H1 (cell line): Measurements from ENCODE around the gene HADHA. TPM values are rescaled to one million over a fixed set of nuclear protein-coding genes. Genes with fewer than 3 reads are reported as not detected.

Experiments
- CTCF ChIA-PET: fragments of 300-600 bp; sonication (Branson Sonifier 250); formaldehyde crosslinking; loops from one replicate; lab custom pipeline; 2021; ENCODE audit not compliant: partially characterized antibody; lab: Charles Lee
- POLR2A ChIA-PET: fragments of 300-600 bp; sonication (Branson Sonifier 250); formaldehyde crosslinking; loops from one replicate; lab custom pipeline; 2021; ENCODE audit warnings: inconsistent platforms; ENCODE audit not compliant: partially characterized antibody; lab: Charles Lee
- DNase-seq, 2 experiments: peaks; one replicate each; pipeline versions ENCODE4 v3.0.0 to v3.0.0-alpha.2; 2010 to 2022; ENCODE audit warnings: low spot score in 2 of 2, low read depth in 1 of 2, mixed read lengths in 1 of 2
- FAIRE-seq: peaks from 2 replicates; lab custom pipeline; 2011; peaks lifted over from hg19 to GRCh38; lab: Jason Lieb, UNC
- H2AFZ ChIP-seq: 2 replicates; pipeline ENCODE4 v1.8.1; 2012; ENCODE audit warnings: low read length, inconsistent platforms
- H2AK5ac ChIP-seq: 2 replicates; pipeline ENCODE4 v1.6.1; 2013; ENCODE audit warnings: low read depth, low read length
- H2BK120ac ChIP-seq: replicated peaks from 2 replicates; pipeline ENCODE3; 2013; ENCODE audit warnings: low read depth, low read length, inconsistent platforms
- H2BK12ac ChIP-seq: 2 replicates; pipeline ENCODE4 v1.6.1; 2013; ENCODE audit warnings: low read depth, low read length
- H2BK15ac ChIP-seq: 2 replicates; pipeline ENCODE4 v1.6.1; 2013; ENCODE audit warnings: low read length
- H2BK20ac ChIP-seq: 2 replicates; pipeline ENCODE4 v1.6.1; 2013; ENCODE audit warnings: low read length
- H2BK5ac ChIP-seq: 2 replicates; pipeline ENCODE4 v1.6.1; 2013; ENCODE audit warnings: low read depth, low read length
- H3K14ac ChIP-seq: 2 replicates; pipeline ENCODE4 v1.6.1; 2013; ENCODE audit warnings: inconsistent platforms; ENCODE audit not compliant: insufficient read length
- H3K18ac ChIP-seq: 2 replicates; pipeline ENCODE4 v1.6.1; 2013; ENCODE audit warnings: low read length; ENCODE audit errors: extremely low read depth
- H3K23ac ChIP-seq: 2 replicates; pipeline ENCODE4 v1.6.1; 2013; ENCODE audit warnings: inconsistent platforms; ENCODE audit not compliant: insufficient read length
- H3K23me2 ChIP-seq: 2 replicates; pipeline ENCODE4 v1.6.1; 2013; ENCODE audit warnings: low read depth, low read length
- H3K27ac ChIP-seq: 2 replicates; pipeline ENCODE4 v1.6.1; 2011; ENCODE audit warnings: low read depth, low read length, inconsistent platforms
- H3K27me3 ChIP-seq, 4 experiments: replicated peaks in 1 of 4; 1 replicate in 1 of 4; 2 replicates in 3 of 4; pipeline versions ENCODE4 v1.6.1 to v1.8.1; 2011 to 2013; ENCODE audit warnings: low read length in 3 of 4, mild to moderate bottlenecking in 3 of 4, inconsistent platforms in 2 of 4, mixed read lengths in 2 of 4, moderate library complexity in 1 of 4; ENCODE audit not compliant: control insufficient read depth in 3 of 4, insufficient read depth in 3 of 4; ENCODE audit errors: extremely low read depth in 1 of 4
- H3K36me3 ChIP-seq, 4 experiments: 2 replicates each; pipeline versions ENCODE4 v1.6.1 to v1.8.1; 2011 to 2013; ENCODE audit warnings: mild to moderate bottlenecking in 4 of 4, low read length in 3 of 4, moderate library complexity in 2 of 4, control low read depth in 1 of 4, inconsistent platforms in 1 of 4; ENCODE audit not compliant: insufficient read depth in 4 of 4, control insufficient read depth in 2 of 4
- H3K4ac ChIP-seq: replicated peaks from 2 replicates; pipeline ENCODE3; 2013; ENCODE audit warnings: low read length, low read depth, mixed read lengths, inconsistent platforms; ENCODE audit not compliant: insufficient read length
- H3K4me1 ChIP-seq, 4 experiments: replicated peaks in 1 of 4; 1 replicate in 1 of 4; 2 replicates in 3 of 4; pipeline versions ENCODE4 v1.6.1 to v1.8.1; 2011 to 2013; ENCODE audit warnings: low read length in 3 of 4, inconsistent platforms in 2 of 4, mixed read lengths in 1 of 4; ENCODE audit not compliant: insufficient read depth in 4 of 4, control insufficient read depth in 3 of 4
- H3K4me2 ChIP-seq, 2 experiments: 2 replicates each; pipeline versions ENCODE4 v1.6.1 to v1.8.1; 2011 to 2013; ENCODE audit warnings: low read depth in 2 of 2, low read length in 2 of 2, control low read depth in 1 of 2, inconsistent platforms in 1 of 2, mild to moderate bottlenecking in 1 of 2; ENCODE audit not compliant: insufficient read depth in 1 of 2
- H3K4me3 ChIP-seq, 4 experiments: fragments of 200-600, 300-600 bp in 1 of 4; sonication (generic), shearing (Covaris generic), sonication (Bioruptor Twin) in 1 of 4; 2 replicates each; pipeline versions ENCODE4 v1.5.1 to v1.8.1; 2011 to 2016; ENCODE audit warnings: low read length in 4 of 4, low read depth in 3 of 4, control low read depth in 2 of 4, inconsistent platforms in 2 of 4, mild to moderate bottlenecking in 2 of 4, mixed read lengths in 1 of 4, moderate library complexity in 1 of 4; ENCODE audit not compliant: insufficient read depth in 2 of 4; ENCODE audit errors: extremely low read depth in 1 of 4
- H3K56ac ChIP-seq: replicated peaks from 2 replicates; pipeline ENCODE3; 2013; ENCODE audit warnings: low read depth, mild to moderate bottlenecking, mixed read lengths, low read length, inconsistent platforms; ENCODE audit not compliant: insufficient read length
- H3K79me1 ChIP-seq: 2 replicates; pipeline ENCODE4 v1.6.1; 2013; ENCODE audit warnings: low read depth, low read length, control low read depth
- H3K79me2 ChIP-seq, 2 experiments: 2 replicates each; pipeline versions ENCODE4 v1.6.1 to v1.8.1; 2012 to 2013; ENCODE audit warnings: low read length in 2 of 2, mild to moderate bottlenecking in 2 of 2, inconsistent platforms in 1 of 2; ENCODE audit not compliant: insufficient read depth in 2 of 2, control insufficient read depth in 1 of 2
- H3K9ac ChIP-seq, 4 experiments: replicated peaks in 1 of 4; 1 replicate in 1 of 4; 2 replicates in 3 of 4; pipeline versions ENCODE4 v1.6.1 to v1.8.1; 2011 to 2013; ENCODE audit warnings: low read depth in 3 of 4, low read length in 3 of 4, control low read depth in 2 of 4, mild to moderate bottlenecking in 2 of 4, moderate library complexity in 2 of 4, inconsistent platforms in 1 of 4; ENCODE audit errors: extremely low read depth in 1 of 4
- H3K9me3 ChIP-seq, 2 experiments: 2 replicates each; pipeline versions ENCODE4 v1.6.1 to v1.8.1; 2012 to 2013; ENCODE audit warnings: mild to moderate bottlenecking in 2 of 2, moderate library complexity in 2 of 2, control low read depth in 1 of 2, inconsistent platforms in 1 of 2, low read depth in 1 of 2, low read length in 1 of 2, mixed read lengths in 1 of 2; ENCODE audit not compliant: insufficient read depth in 2 of 2
- H4K20me1 ChIP-seq, 2 experiments: replicated peaks in 1 of 2; 2 replicates each; pipeline versions ENCODE3 to v1.8.1; 2011 to 2013; ENCODE audit warnings: inconsistent platforms in 2 of 2, low read length in 2 of 2, mild to moderate bottlenecking in 1 of 2; ENCODE audit not compliant: insufficient read depth in 2 of 2, control insufficient read depth in 1 of 2
- H4K5ac ChIP-seq: 2 replicates; pipeline ENCODE4 v1.6.1; 2013; ENCODE audit warnings: low read length, low read depth, mixed read lengths, inconsistent platforms; ENCODE audit not compliant: insufficient read length
- H4K8ac ChIP-seq: 2 replicates; pipeline ENCODE4 v1.8.0; 2013; ENCODE audit warnings: mild to moderate bottlenecking, moderate library complexity, low read length, inconsistent platforms; ENCODE audit not compliant: insufficient read depth; ENCODE audit errors: extremely low read depth
- H4K91ac ChIP-seq: replicated peaks from 2 replicates; pipeline ENCODE3; 2013; ENCODE audit warnings: low read length, mixed read lengths, inconsistent platforms; ENCODE audit not compliant: insufficient read length
- EP300 ChIP-seq, 2 experiments: IDR thresholded peaks; 1 replicate in 1 of 2; 2 replicates in 1 of 2; pipeline ENCODE4 v1.6.1; 2011 to 2012; ENCODE audit warnings: low read depth in 2 of 2, low read length in 2 of 2, mild to moderate bottlenecking in 2 of 2, borderline replicate concordance in 1 of 2, inconsistent platforms in 1 of 2, moderate library complexity in 1 of 2
- RFX5 ChIP-seq: IDR thresholded peaks from 2 replicates; pipeline ENCODE4 v1.6.1; 2011; ENCODE audit warnings: low read depth, low read length, improper control_type of control experiment, borderline replicate concordance
- WGBS, 2 experiments: shearing (Covaris generic) in 1 of 2; methylation state at CpG; one replicate each; pipeline versions ENCODE4 v1.1.6 to v1.1.7; 2013 to 2015; ENCODE audit warnings: low lambda C conversion rate in 2 of 2, mixed read lengths in 2 of 2, inconsistent platforms in 1 of 2, low coverage in 1 of 2, missing lambda C conversion rate in 1 of 2; ENCODE audit not compliant: insufficient replicate concordance in 2 of 2, insufficient coverage in 1 of 2, insufficient read length in 1 of 2; ENCODE audit errors: extremely low coverage in 1 of 2, missing lambda C conversion rate in 1 of 2; 5-methylcytosine and 5-hydroxymethylcytosine counted together
- polyA plus RNA-seq, 7 experiments: library from polyadenylated mRNA; depleted of rRNA in 3 of 7; stranded (reverse) in 5 of 7; unstranded in 2 of 7; fragments of >200 nt in 5 of 7; fragments of 200-250 nt in 2 of 7; gene quantifications; 1 replicate in 5 of 7; 2 replicates in 1 of 7; 4 replicates in 1 of 7; pipeline versions ENCODE4 v1.2.1 to v1.2.3, GENCODE V29; 2011 to 2013; ENCODE audit warnings: missing spikeins in 2 of 7, mixed read lengths in 2 of 7
- total RNA-seq: library from RNA; stranded (reverse); fragmentation: NEBNext Ultra II Directional; extraction: Animal tissue kit (Norgen Biotek cat#: 25700); gene quantifications from 2 replicates; pipeline ENCODE4 v1.2.1, GENCODE V29; 2021
- TF ChIP-seq, protein P1 (sequence below), 3 experiments: IDR thresholded peaks; 1 replicate in 2 of 3; 2 replicates in 1 of 3; pipeline versions ENCODE4 v1.5.1 to v1.6.1; 2011; ENCODE audit warnings: low read length in 3 of 3, mild to moderate bottlenecking in 3 of 3, inconsistent platforms in 2 of 3, low read depth in 1 of 3, moderate library complexity in 1 of 3; ENCODE audit not compliant: insufficient read depth in 1 of 3; ENCODE audit errors: control extremely low read depth in 1 of 3

The HADHA gene
- total and polyA plus RNA-seq, 2 of the 8 experiments (the other 6 are each of a cell fraction or from before 2014, with no cell fraction given) = 64.6 to 131 TPM

DNA sequence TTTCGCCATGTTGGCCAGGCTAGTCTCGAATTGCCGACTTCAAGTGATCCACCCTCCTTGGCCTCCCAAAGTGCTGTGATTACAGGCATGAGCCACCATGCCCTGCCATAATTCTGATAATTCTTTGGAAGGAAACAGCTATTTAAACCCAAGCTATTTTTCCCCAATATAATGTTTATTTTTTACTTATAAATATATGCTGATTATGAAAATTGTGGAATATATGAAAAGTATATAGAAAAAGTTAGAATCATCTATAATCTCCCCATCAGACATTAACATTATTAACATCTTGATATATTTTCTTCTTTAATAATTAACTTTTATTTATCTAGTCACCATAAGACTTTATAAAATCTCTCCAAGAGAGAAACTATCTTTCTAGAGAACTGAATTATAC lies 41.5 kb upstream of the HADHA start:
- H4K91ac ChIP-seq = no peak overlapping the region
- H4K20me1 ChIP-seq = no peaks in the 10 kb centered on the region
- no peaks in the 10 kb centered on the region; the same call in 1 of the 2 replicates for H3K79me1 ChIP-seq
- no peak overlapping the region for H2BK20ac ChIP-seq
- no peak for FAIRE-seq
- no peaks in the 10 kb centered on the region for H3K9me3 ChIP-seq
- no peaks in the 10 kb centered on the region for H3K79me2 ChIP-seq
- TF ChIP-seq EP300 (IDR thresholded peaks at IDR 0.05; ENCODE audit: borderline replicate concordance in 1 of 2, low read depth in 2 of 2, low read length in 2 of 2) = no peak
- TF ChIP-seq RFX5 = no peak
- TF ChIP-seq, protein P1, sequence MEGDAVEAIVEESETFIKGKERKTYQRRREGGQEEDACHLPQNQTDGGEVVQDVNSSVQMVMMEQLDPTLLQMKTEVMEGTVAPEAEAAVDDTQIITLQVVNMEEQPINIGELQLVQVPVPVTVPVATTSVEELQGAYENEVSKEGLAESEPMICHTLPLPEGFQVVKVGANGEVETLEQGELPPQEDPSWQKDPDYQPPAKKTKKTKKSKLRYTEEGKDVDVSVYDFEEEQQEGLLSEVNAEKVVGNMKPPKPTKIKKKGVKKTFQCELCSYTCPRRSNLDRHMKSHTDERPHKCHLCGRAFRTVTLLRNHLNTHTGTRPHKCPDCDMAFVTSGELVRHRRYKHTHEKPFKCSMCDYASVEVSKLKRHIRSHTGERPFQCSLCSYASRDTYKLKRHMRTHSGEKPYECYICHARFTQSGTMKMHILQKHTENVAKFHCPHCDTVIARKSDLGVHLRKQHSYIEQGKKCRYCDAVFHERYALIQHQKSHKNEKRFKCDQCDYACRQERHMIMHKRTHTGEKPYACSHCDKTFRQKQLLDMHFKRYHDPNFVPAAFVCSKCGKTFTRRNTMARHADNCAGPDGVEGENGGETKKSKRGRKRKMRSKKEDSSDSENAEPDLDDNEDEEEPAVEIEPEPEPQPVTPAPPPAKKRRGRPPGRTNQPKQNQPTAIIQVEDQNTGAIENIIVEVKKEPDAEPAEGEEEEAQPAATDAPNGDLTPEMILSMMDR (IDR thresholded peaks at IDR 0.05; ENCODE audit: control extremely low read depth in 1 of 3, insufficient read depth in 1 of 3, low read depth in 1 of 3, low read length in 3 of 3) = no peak
- TF ChIP-seq, all 59 proteins: peak for 0
- 86% methylated on average over 3 of the region's 3 CpGs; no CpG with 5 or more reads in 1 of the 2 experiments for WGBS, 2 experiments
- Histone ChIP-seq H4K8ac (no peak overlapping the region), H2BK5ac (no peak overlapping the region), H2AFZ (no peak overlapping the region), H2BK120ac (no peak overlapping the region), H3K4me3 (no peak overlapping the region), H2BK15ac (no peak overlapping the region), H2BK12ac (no peak overlapping the region), H2AK5ac (no peak overlapping the region), H3K23ac (no peak overlapping the region), H3K27me3 (no peaks in the 10 kb centered on the region), H3K27ac (no peak overlapping the region), H3K36me3 (peaks cover 0 to 39% (median 17%) of the 10 kb centered on the region in 4 experiments; a peak in 6 of 8 replicates), H3K23me2 (no peaks in the 10 kb centered on the region), H4K5ac (no peak overlapping the region), H3K9ac (no peak overlapping the region), H3K4ac (no peak overlapping the region), H3K18ac (no peak overlapping the region), H3K56ac (no peak overlapping the region), H3K4me1 (no peaks in the 10 kb centered on the region), H3K4me2 (no peak overlapping the region), H3K14ac (no peak overlapping the region)
- ChIA-PET POLR2A (interaction anchor here (1.1 kb wide), 1 partner anchor 14 kb away, joined by 3 read pairs; no protein-coding TSS in a partner anchor), CTCF (interaction anchor here (0.6 kb wide), 1 partner anchor 336 kb away, joined by 3 read pairs; no protein-coding TSS in a partner anchor)
- no peak for DNase-seq
